ENCODE measurements around the gene PHAF1. TPM values are rescaled to one million over a fixed set of nuclear protein-coding genes. Genes with fewer than 3 reads are reported as not detected.

Gene PHAF1
- total RNA-seq, 1 experiment from 2014 or later: 15.7 TPM

GRCh38 chr16:67194260-67194659 lies 84.5 kb downstream of the PHAF1 start:
- DNase-seq (ENCODE audit: low read depth, low spot score) (no peak), ATAC-seq (no peak)
- H3K4me3 ChIP-seq (ENCODE audit: low read depth in 2 of 2, low read length in 2 of 2): no peak overlapping the region
- no peak overlapping the region for H3K27ac ChIP-seq (ENCODE audit: low read length)
- POLR2A ChIA-PET: no interaction called here
- BruUV-seq (replicated peaks): no TSS peak
- intact Hi-C loops (cut with micrococcal nuclease; ENCODE audit: unreplicated experiment): no loop called here
- CTCF ChIA-PET: no interaction called here
- H3K27me3 ChIP-seq (ENCODE audit: control insufficient read depth, insufficient read depth, low read length): no peaks in the 10 kb centered on the region
- peaks cover 17% of the 10 kb centered on the region for H3K36me3 ChIP-seq (ENCODE audit: control insufficient read depth, insufficient read depth, low read length)
- H3K4me1 ChIP-seq (ENCODE audit: control insufficient read depth, insufficient read depth, low read length): peaks cover 23% of the 10 kb centered on the region
- no peaks in the 10 kb centered on the region for H3K9me3 ChIP-seq (ENCODE audit: control insufficient read depth, insufficient read depth, low read depth, low read length)
- in situ Hi-C loops (cut with HindIII; ENCODE audit: low pct_unique_long_range_greater_than_20kb, low sequenced_read_pairs): no loop called here
- TF ChIP-seq TCF7L2 (IDR thresholded peaks at IDR 0.05; ENCODE audit: low read depth, low read length): no peak
- TF ChIP-seq, protein P1, sequence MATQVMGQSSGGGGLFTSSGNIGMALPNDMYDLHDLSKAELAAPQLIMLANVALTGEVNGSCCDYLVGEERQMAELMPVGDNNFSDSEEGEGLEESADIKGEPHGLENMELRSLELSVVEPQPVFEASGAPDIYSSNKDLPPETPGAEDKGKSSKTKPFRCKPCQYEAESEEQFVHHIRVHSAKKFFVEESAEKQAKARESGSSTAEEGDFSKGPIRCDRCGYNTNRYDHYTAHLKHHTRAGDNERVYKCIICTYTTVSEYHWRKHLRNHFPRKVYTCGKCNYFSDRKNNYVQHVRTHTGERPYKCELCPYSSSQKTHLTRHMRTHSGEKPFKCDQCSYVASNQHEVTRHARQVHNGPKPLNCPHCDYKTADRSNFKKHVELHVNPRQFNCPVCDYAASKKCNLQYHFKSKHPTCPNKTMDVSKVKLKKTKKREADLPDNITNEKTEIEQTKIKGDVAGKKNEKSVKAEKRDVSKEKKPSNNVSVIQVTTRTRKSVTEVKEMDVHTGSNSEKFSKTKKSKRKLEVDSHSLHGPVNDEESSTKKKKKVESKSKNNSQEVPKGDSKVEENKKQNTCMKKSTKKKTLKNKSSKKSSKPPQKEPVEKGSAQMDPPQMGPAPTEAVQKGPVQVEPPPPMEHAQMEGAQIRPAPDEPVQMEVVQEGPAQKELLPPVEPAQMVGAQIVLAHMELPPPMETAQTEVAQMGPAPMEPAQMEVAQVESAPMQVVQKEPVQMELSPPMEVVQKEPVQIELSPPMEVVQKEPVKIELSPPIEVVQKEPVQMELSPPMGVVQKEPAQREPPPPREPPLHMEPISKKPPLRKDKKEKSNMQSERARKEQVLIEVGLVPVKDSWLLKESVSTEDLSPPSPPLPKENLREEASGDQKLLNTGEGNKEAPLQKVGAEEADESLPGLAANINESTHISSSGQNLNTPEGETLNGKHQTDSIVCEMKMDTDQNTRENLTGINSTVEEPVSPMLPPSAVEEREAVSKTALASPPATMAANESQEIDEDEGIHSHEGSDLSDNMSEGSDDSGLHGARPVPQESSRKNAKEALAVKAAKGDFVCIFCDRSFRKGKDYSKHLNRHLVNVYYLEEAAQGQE (IDR thresholded peaks at IDR 0.05; ENCODE audit: insufficient read depth in 1 of 2, low read depth in 2 of 2, low read length in 1 of 2): no peak
- no peak for TF ChIP-seq POLR2AphosphoS5 (IDR thresholded peaks at IDR 0.05; ENCODE audit: low read depth, low read length)
- TF ChIP-seq SIN3A (IDR thresholded peaks at IDR 0.05; ENCODE audit: borderline replicate concordance, insufficient read depth, low read depth, low read length): no peak
- TF ChIP-seq CTCF (IDR thresholded peaks at IDR 0.05): no peak

DNA sequence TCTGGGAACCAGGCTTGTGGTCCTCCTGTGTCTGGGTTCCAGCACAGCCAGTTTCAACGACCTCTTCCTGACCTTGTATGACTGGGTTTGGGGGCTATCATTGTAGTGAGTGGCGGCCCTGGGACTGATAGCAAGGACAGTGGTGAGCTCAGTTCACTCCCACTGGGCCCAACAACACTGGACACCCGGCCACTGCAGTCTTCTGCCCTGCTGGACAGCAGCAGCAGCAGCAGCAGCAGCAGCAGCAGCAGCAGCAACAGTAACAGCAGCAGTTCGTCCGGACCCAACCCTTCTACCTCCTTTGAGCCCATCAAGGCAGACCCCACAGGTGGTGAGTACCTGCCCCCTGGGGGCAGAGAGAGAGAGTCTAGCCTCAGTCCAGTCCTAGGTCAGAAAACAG lies 85.9 kb downstream of the PHAF1 start:
- Histone ChIP-seq H3K4me1 (ENCODE audit: control insufficient read depth, insufficient read depth, low read length) (peaks cover 19% of the 10 kb centered on the region), H3K27me3 (ENCODE audit: control insufficient read depth, insufficient read depth, low read length) (no peaks in the 10 kb centered on the region), H3K4me3 (ENCODE audit: low read depth in 2 of 2, low read length in 2 of 2) (no peak overlapping the region), H3K27ac (ENCODE audit: low read length) (no peak overlapping the region), H3K9me3 (ENCODE audit: control insufficient read depth, insufficient read depth, low read depth, low read length) (no peaks in the 10 kb centered on the region), H3K36me3 (ENCODE audit: control insufficient read depth, insufficient read depth, low read length) (peaks cover 17% of the 10 kb centered on the region)
- no TSS peak for BruUV-seq (replicated peaks)
- in situ Hi-C loops (cut with HindIII; ENCODE audit: low pct_unique_long_range_greater_than_20kb, low sequenced_read_pairs): no loop called here
- ChIA-PET CTCF (no interaction called here), POLR2A (interaction anchor here (0.7 kb wide), 1 partner anchor 640 kb away, joined by 4 read pairs; no protein-coding TSS in a partner anchor)
- DNase-seq (ENCODE audit: low read depth, low spot score) (no peak), ATAC-seq (no peak)
- TF ChIP-seq, protein P1 (IDR thresholded peaks at IDR 0.05; ENCODE audit: insufficient read depth in 1 of 2, low read depth in 2 of 2, low read length in 1 of 2): no peak
- TF ChIP-seq SIN3A (IDR thresholded peaks at IDR 0.05; ENCODE audit: borderline replicate concordance, insufficient read depth, low read depth, low read length): no peak
- no peak for TF ChIP-seq CTCF (IDR thresholded peaks at IDR 0.05)
- no peak for TF ChIP-seq TCF7L2 (IDR thresholded peaks at IDR 0.05; ENCODE audit: low read depth, low read length)
- TF ChIP-seq POLR2AphosphoS5 (IDR thresholded peaks at IDR 0.05; ENCODE audit: low read depth, low read length): no peak
- intact Hi-C loops (cut with micrococcal nuclease; ENCODE audit: unreplicated experiment): no loop called here

Measured in Panc1 (cell line).